GM12873 (cell line): ENCODE data around the gene HCRT.

Experiments used
- CTCF ChIP-seq: IDR thresholded peaks from 2 replicates; pipeline ENCODE4 v1.5.1; 2012; ENCODE audit warnings: low read depth, mild to moderate bottlenecking, moderate library complexity, low read length, control low read depth; ENCODE audit not compliant: insufficient read depth; ENCODE audit errors: missing control alignments

HCRT gene

GRCh38 chr17:42179335-42179734 is 5.9 kb downstream of the HCRT start:
- TF ChIP-seq CTCF = no peak

- TF ChIP-seq CTCF = no peak
Measured at GRCh38 chr17:42178817-42179216, 6.4 kb downstream of the HCRT start.

- no peak for TF ChIP-seq CTCF
Measured at GRCh38 chr17:42177684-42178083, 7.6 kb downstream of the HCRT start.

GRCh38 chr17:42174126-42174783 is 11.0 kb downstream of the HCRT start:
- no peak for TF ChIP-seq CTCF

- no peak for TF ChIP-seq CTCF
Measured at GRCh38 chr17:42171831-42172230, 13.4 kb downstream of the HCRT start.

GRCh38 chr17:42169351-42169750 is 15.9 kb downstream of the HCRT start:
- no peak for TF ChIP-seq CTCF

GRCh38 chr17:42167807-42168206 is 17.4 kb downstream of the HCRT start:
- TF ChIP-seq CTCF = no peak

GRCh38 chr17:42166196-42166763 is 19.0 kb downstream of the HCRT start:
- TF ChIP-seq CTCF = no peak
